HG03045 (cell line): ENCODE measurements around the gene KCNC4.

Source experiments
- ATAC-seq: cut with Tn5 transposase; IDR thresholded peaks from one replicate; pipeline ENCODE4 v1.9.1; 2021; ENCODE audit warnings: mild to moderate bottlenecking, moderate library complexity; ENCODE audit not compliant: unreplicated experiment

The KCNC4 gene

DNA sequence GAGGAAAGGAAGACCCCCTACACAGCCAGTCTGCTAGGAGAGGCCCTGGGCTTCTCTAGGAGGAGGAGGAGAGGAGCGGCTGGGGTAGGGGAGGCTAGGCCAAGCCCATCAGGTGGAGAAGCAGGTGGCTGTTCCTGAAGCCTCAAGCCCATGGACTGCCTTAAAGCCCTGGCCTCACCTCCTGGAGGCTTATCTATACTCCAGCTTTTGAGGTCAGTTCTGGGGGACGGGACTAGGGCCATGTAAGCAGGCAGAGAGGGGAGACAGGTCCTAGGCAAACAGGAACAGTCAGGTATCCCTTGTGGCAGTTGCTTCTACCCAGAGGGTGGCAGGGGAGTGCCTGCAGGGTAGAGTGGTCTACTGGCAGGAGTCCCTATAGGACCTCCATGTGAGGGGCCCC is 40.6 kb downstream of the KCNC4 start:
- no peak for ATAC-seq

DNA sequence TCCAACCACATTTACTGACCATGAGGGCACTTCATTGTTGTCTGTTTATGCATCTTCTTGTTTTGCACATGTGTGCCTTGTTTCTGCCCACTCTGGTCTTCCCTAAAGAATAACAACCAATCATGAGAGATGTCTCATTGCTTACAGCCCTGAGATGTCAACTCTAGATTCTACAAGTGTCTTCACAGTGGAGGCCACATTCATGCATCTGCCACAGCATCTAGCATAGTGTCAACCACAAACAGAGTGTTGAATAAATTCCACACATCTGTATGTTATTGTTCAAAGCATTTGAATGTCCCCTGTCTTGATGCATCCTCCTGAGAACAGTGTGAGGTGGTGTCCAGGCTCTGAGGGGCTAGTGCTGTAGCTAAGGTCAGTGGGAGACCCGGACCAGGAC is 43.1 kb downstream of the KCNC4 start:
- ATAC-seq, result no peak

DNA sequence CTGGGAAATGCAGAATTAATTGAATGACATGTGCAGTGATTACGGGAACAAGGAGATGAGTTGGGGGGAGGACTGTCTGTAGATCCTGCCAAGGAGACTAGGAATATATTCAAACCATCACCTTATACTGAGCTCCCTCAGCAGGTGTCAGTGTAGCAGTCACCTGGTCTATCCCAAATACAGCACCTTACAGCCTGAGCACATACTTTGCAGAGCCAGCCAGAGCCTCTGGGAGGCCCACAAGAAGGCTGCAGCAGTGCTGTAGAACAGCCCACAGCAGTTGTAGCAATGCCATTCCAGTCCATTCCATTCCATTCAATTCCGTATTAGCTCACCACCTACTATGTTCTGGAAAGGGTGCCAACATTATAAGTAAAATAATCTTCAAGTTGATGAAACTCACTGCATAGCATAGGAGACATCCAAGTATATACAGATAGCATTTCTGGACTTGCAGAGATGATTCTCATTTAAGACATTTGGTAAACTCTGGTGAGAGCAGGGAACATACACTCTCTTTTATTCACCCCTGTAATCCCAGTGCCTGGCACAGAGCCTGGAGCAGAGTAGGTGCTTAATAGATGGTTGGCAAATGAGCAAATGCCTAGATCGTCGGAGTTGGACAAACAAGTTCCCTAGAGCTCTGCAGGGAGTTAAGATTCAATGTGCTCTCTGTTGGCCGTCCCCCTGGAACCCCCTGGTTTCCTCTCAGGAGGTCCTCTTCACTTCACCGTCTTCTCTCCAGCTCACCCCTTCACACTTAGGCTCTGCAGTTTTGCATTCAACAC is 44.7 kb downstream of the KCNC4 start:
- no peak for ATAC-seq

DNA sequence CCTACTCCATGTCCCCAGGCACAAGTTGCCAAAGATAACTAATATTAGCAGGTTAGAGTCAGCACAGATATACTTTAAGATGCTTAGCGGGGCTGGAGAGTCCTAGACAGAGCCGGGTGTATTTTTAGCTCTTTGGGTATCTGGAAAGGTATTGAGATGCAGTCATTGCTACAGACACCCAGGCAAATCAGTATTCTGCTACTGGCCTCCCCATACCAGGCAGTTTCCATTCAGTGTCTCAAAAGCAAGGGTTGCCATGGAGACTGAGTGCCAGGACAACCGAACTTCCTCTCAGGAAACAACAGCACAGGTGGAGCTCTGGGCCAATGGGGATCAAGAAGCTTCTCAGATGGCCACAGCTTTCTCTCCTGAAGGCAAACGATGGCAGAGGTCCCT is 45.3 kb downstream of the KCNC4 start:
- ATAC-seq, result no peak

DNA sequence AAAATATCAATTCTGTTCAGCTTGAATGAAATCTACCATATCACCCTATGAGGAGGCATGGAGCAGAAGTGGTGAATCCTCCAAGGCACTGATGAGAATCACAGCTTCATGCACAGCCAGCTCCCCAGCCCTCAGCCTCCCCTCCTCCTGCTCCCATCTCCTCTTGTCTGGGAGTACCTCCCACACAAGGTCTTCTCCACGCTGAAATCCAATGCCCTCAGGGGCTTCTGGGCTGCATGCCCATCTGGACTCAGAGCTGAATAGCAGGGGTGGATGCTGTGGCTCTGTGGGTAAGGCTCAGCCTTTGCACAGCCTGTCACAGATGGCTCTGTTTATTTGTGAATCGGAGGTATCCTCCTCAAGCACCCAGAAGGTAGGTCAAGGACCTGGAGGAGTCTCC is 48.6 kb downstream of the KCNC4 start:
- ATAC-seq, result no peak

DNA sequence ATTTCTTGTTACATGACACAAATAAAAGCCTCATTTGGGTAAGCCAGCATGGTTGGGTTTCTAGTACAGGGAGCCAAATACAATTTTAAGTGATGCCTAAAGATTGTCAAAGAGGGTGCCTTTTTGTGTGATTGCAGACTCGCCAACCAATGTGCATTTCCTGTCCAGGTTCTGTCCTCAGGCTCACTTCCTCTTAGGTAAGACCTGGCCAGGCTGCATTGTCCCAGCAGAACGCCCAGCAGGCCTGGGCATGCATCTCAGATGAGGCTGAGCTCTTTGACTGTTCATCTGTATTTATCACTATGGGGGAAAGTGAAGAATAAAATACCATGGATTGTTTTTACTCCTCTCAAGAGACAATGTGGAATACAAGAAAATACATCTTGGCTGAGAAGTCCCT is 49.7 kb downstream of the KCNC4 start:
- ATAC-seq, result no peak
